Superior temporal gyrus (tissue), 1 donor: Measurements from ENCODE around the gene PPP1R1A.

Experiments
- DNase-seq: peaks from one replicate; pipeline ENCODE4 v3.0.0-alpha.2; 2016; ENCODE audit errors: extremely low spot score

Gene PPP1R1A, protein sequence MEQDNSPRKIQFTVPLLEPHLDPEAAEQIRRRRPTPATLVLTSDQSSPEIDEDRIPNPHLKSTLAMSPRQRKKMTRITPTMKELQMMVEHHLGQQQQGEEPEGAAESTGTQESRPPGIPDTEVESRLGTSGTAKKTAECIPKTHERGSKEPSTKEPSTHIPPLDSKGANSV

DNA sequence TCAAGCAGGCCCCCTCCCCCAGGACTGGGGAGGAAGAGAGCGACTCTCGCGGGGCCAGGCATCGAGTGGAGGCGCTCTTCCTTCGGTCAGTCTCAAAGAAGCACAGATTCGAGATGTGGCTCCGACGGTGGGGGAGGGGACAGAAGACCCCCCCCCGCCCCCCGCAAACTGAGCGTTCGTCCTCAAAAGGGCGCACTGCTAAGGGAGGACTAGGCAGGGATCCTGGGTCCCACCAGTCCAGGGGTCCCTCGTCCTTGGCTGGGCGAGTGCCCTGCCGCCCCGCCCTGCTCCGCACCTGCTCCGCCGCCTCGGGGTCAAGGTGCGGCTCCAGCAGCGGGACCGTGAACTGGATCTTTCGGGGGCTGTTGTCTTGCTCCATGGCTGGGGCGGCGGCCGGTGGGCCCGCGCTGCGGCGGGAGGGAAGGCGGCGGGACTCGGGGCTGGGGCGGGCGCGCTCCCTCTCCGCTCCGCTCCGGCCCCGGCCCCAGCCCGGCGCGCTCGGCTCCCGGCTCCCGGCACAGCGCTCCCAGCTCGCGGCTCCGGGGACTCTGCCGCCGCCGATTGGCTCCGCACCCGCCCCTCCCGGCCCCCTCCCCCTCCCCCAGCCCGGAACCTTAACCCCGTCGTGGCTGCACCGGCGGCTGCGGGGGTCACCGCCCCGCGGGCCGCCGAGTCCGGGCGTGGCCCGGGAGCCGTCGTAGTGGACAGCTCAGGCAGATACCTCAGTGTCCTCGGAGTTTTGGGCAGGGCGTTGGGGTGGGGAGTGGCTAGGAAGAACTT is at the start of gene PPP1R1A:
Gene PPP1R1A, minus strand, starts transcription at position 550 of the 780 bp plus-strand sequence. Its CDS starts 171 bp downstream, at position 379.
- DNase-seq = no peak

DNA sequence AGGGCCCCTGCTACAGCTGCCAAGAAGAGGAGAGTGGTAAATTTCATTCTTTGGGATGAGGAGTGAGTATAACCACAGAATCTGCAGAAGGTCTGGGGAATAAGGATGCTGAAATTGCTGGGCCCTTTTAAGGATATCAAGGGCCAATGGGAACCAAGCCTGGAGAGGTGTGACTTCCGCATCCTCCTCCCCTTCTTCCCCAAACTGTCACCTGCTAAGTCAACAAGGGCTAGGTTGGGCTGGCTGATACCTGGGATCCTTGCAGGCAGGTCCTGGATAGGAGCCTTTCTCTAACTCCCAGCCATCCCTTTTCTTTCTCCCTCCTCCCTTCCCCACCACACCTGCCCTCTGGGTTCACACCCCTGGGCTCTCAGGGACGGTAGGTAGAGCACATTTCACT is 46.3 kb upstream of the PPP1R1A start, which contains the start of gene LACRT:
Gene LACRT, minus strand, starts transcription at position 101 of the 400 bp plus-strand sequence. Its CDS starts 54 bp downstream, at position 47.
- DNase-seq = no peak

DNA sequence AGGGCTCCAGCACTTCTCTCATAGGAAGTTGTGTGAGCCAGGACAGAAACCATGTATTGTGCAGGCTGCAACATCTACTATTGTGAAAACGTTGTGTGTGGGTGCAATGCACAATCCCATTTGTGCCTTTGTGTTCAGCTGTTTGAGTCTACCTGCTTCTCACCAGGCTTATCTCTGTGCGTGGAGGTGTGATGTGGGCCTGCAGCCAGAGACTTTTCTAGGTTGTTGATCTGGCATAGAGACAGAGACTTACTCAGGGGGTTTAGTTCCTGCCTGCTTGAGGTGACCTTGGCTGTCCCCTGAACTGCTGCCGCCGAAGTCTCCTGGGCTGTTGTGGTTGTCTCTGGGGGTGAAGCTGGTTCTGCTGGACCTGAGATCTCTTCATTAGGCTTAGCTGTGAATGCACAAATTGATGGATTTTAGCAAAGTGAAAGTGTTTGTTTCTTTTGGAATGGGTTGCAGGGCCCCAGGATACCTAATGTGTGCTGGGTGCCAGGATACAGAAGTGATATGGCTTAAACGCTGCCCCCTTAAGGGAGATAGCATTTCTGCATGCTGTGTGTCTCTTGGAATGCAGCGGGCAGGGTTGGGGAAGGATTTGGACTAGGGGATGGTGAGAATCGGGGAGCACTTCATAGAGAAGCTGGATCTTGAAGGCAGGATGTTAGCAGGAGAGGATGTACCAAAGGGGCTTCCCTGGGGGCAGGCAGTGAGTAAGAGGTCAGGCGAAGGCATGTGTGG is 43.7 kb upstream of the PPP1R1A start:
- DNase-seq = no peak

DNA sequence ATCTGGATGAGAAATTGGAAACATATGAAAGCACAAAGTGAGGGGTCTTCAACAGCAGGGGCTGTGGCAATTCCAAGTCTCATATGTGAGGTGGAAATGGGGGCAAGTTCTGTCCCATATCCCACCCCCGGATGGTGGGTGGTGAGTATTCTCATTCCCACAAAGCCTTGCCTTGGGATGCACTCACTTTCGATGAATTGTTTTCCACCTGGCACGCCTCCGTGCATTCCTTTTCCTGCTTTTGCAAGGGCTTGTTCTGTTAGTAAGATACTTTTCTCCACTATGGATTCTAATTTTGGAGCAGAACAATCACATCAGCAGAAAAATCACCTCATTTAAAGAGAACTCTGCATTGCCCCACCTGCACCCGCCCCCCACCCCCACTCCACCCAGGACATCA is 43.1 kb upstream of the PPP1R1A start:
- no peak for DNase-seq

DNA sequence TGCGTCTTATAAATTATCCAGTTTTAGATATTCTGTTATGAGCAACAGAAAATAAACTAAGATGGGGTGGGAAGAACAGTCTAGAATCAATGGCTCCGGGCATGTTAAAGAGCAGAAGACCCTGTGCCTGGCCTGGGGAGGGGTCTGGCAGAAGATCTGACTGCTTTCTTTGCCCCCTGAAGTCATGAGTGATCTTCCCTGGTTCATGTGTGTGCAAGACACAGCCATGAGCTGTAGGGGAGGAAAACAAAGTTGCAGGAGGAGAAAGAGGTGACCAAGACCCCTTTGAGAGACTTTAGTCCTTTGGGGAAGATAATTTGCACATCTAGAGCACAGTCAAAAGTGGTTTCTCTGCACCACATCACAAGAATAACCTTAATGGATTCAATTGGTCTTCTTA is 41.5 kb upstream of the PPP1R1A start:
- DNase-seq = no peak

DNA sequence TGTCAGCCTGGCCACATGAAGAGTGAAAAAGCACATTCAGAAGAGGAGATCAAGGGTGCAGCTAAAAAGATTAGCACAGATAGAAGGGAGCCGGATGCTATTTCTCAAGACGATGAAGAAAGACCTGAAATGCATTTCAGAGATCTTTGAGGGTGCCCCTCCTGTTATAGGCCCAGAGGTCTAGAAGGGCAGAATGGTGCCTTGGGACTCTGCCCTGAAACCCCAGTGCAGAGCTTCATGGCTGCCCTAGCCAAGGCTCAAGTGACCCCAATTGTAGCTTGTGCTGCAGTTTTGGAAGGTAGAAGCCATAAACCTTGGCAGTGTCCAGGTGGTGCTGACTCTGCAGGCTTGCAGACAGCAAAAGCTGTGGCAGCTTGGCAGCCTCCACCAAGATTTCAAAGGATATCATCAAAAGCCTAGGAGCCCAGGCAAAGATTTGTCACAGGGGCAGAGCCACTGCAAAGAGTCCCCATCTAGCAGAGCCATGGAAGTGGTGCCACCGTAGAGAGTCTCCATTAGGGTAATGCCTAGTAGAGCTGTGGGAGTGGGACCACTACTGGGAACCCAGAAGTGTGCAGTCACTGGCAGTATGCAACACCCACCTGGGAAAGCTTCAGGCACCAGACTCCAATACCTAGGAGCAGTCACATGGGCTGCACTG is 39.9 kb upstream of the PPP1R1A start:
- no peak for DNase-seq

DNA sequence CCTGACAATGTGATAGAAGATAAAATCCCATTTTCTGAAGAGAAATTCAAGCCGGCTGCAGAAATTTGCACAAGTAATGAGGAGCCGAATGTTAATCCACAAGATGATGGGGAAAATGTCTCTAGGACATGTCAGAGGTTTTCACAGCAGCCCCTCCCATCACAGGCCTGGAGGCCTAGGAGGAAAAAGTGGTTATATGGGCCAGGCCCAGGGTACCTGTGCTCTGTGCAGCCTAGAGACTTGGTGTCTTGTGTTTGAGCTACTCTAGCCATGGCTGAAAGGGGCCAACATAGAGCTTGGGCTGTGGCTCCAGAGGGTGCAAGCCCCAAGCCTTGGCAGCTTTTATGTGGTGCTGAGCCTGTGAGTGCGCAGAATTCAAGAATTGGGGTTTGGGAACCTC is 38.8 kb upstream of the PPP1R1A start:
- DNase-seq = no peak

DNA sequence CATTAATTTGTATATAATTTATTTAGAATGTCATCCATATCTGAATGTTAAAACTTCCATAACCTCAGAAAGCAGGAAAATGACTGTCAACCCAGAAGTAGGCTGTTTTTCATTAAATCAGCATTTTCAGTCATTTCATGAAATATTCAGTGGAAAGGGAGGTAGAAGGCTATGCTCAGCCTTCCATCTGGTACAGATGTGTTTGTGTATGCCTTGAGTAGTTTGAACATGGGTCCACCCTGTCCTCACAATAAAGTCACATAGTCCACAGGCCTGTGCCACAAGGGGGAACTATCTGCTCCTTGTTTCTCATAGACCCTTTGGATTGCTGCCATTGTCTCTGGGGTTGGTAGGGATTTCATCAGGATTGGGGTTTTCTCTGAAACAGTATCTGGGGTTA is 37.1 kb upstream of the PPP1R1A start:
- no peak for DNase-seq

DNA sequence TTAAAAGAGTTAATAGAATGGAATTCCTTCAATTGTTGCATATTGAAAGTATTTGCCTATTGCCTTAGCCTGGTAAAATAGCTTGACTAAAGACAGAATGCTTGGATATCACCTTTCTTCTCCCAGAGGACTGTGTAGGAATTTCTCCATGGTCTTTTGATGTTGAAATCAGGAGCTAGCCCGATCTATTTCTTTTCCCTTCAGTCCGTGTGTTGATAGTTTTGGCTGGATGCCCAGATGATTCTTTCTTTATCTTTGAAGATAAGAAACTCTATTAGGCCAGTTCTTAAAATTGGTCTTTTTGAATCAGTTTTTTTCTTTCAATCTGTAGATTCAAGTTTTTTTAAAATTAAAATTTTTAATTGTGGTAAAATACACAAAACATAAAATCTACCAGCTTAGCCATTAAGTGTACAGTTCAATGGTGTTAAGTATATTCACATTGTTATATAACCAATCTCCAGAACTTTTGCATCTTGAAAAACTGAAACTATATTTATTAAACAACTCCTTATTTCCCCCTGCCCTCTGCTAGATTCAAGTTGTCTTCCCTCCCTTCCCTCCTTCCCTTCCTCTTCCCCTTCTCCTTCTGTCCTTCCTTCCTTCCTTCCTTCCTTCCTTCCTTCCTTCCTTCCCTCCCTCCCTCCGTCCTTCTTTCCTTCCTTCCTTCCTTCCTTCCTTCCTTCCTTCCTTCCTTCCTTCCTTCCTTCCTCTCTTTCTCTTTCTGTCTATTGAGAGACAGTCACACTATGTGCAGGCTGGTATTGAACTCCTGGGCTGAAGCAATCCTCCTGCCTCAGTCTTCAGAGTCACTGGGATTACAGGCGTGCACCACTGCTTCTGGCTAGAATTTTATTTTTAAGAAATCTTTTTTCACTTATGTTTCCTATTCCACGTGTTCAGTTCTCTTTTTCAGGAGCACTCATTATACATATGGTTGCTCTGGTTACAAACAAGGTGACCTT is 36.1 kb upstream of the PPP1R1A start:
- DNase-seq = no peak

DNA sequence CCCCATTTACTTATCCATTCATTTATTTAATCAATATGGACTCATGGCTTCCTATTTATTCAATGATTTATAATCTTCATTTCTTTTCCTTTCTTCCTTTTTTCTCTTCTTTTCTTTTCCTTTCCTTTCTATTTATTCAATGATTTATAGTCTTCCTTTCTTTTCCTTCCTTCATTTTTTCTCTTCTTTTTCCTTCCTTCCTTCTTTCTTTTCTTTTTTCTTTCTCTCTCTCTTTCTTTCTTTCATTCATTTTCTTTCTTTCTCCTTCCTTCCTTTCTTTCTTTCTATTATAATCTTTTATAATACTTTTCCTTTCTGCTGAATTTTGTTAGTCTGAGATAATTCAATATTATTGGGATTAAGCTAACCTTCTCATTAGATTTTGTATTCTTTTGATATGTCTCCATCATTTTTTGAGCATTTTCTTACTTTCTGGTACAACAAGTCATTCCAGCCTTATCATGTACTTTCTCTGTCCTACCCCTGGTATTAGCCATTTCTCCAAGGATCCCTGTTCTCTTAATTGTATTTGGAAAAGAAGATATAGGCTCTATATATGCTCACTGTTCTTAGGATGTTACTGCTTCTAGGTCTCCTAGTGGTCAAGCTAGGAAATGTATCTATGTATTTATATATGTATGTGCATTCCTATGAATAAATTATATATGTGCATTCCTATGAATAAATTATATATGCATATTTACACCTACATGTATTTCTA is 34.2 kb upstream of the PPP1R1A start:
- no peak for DNase-seq

DNA sequence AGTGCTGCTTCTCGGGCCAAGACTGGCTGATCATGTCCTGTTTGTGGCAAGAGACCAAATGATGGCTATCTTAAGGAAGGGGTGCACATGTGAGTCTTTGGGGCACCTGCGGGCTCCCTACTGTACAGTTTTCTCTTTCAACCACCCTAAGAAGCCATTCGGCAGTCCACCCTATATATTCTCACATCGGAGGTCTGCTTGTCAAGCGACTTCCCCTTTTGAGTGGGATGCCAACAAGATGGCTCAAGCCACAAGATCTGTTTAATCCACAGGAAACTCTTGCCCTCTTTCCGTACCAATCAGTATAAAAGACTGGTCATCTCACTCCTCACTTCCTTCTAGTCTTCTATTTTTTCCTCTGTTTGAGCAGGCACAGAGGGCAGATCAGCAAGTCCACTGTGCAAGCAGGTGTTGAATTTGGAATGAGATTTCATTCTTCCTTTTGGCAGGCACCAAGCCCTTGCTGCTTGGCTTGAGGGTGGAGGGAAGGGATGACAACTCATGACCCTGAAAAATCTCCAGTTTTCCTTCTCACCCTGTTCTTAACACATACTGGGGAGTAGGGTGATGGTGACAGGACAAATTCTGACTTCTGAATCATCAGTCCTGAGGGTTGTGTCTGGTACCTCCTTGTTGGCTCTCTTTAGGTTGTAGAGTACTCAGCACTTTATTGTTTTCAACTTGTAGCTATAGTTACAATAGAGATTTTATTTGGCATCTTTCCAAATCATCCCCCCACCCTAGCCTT is 28.6 kb upstream of the PPP1R1A start:
- DNase-seq = no peak

DNA sequence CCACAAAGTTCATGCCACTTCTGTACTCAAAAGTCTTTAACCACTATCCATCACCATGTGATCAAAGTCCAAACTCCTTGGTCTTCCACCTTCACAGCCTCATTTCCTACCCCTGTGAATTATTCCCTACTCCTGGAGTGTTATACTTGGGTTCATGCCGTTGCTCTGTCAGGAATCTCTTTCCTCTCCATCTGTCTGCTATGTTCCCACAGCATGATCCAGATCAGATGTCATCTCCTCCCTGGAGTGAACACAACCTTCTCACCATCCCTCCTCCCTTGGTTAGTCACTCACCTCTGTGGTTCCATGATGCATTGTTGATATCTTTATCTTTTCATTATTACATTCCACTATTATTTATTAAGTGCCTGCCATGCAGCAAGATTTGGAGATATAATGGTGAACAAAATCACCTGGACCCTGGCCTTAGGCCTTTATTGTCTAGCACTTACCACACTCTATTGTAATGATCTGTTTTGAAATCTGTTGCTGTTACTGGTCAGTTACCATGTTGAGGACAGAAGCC is 23.8 kb upstream of the PPP1R1A start:
- no peak for DNase-seq

DNA sequence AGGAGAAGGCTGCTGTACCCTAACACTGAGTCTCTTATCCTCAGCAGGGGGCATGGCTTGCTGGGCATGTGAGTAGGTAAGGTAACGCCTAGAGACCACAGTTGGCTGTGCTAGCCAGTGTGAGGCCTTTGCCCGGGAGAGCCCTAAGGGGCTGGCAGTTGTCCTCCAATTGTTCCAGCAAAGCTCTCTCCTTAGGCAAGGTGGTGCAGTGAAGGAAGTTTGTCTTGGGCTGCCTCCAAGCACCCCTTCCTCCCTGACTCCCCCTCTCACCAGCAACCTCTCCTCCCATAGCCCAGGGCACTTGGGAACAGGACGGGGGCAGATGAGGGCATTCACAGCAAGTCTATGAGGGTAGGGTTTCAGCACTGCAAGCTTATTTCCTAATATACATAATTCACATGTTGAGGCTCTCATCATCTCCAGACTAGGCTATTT is 23.3 kb upstream of the PPP1R1A start:
- DNase-seq = no peak

DNA sequence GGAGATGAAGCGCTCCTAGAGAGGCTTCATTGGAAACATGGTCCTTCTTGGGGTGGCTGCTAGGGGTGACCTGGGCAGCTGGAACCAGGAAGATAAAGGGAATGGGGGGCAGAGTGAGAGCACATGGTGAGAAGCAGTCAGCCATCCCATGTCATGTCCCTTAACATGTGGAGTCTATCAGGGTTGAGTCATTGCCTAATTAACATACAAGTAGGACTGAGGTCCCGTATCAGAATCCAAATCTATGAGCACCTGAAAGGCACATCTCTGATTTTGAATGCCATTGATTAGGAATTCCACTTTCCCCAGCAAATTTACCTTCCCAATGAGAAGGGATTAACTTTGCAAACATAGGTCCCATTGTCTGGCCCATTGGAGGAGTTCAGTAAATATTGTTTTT is 20.3 kb upstream of the PPP1R1A start:
- no peak for DNase-seq

DNA sequence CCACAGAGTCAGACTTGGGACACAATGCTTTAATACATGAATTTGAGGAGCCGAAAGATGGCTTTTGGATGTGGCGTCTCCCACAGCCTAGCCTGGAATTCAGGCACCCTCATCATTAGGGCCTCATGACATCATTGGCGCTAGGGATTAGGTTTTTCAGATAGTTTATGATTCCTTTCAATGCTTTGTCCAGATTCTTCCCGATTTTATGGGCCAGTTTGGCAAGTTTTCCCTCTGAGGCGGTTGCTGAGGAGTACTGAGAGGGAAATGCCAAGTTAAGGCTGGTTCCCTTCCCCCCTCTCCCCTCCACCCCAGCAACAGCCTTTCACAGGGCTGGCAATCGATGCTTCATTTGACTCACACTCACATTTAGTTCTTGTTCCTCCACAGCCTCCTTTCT is 19.7 kb upstream of the PPP1R1A start:
- DNase-seq = no peak

DNA sequence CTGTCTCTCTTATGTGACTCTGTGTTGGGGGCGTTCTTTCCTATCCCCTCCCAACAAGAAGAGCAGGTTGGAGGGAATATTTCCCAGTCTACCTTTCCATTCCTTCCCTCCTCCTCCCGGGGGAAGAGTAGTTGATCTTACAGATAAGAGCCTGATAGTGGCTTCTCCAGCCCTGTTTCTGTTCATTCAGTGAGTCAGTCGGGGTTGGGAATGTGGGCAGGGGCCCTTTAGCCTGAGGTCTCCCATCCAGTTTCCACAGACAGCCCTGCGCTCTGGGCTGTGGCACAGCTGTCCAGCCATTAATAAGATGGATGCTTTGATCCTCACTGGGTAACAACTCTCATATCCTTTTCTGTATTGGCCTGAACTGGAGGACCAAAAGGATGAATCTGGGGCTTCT is 18.1 kb upstream of the PPP1R1A start:
- no peak for DNase-seq

DNA sequence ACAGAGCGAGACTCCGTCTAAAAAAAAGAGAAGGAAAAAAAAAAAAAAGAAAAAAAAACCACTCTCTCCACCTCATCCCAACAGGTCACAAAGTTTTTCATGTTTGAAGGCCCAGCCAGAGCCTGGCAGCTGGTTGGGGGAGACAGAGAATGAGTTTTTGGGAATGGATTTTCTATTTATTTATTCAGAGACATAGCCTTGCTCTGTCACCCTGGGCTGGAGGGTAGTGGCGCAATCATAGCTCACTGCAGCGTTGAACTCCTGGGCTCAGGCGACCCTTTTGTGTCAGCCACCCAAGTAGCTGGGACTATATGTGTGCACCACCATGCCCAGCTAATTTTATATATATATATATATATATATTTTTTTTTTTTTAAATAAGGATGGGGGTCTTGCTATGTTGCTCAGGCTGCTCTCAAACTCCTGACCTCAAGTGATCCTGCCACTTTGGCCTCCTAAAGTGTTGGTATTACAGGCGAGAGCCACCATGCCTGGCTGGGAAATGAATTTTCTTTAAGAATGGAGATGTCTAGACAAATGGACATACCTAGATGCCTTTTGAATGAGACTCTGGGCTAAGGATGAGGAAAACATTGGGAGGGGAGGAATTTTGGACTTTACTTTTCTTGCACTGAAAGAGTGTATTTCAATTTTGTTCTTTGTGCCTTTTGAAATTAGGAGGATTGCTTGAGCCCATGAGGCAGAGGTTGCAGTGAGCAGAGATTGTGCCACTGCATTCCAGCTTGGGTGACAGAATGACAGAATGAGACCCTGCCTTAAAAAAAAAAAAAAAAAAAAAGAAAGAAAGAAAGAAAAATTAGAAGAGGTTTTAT is 16.9 kb upstream of the PPP1R1A start:
- no peak for DNase-seq

DNA sequence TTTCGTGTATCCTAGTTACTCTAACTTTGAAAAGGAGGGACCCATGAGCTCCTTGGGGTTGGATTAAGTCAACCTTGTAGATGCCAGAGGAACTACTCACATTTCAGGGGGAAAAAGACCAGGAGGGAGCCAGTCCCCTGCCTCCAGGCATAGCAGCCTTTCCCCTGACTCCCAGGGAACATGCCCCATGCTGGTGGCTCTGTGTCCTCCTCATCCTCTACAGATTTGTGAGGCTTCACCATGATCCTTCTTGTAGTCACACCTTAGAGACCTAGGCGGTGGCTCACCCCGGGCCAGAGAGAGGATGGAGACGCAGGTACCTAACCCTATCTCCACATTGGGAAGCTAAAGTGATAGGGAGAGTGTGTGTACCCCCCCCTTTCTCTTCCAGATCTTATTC is 16.0 kb upstream of the PPP1R1A start:
- no peak for DNase-seq
